GM12892 (cell line): ENCODE results near the gene CACNB4.
"Not testable (repeated sequence)": the region's sequence is repeated elsewhere in the genome, so short reads cannot be mapped to it uniquely, and the experiment has no call there.

Experiments used
- DNase-seq: peaks from one replicate; pipeline ENCODE4 v3.0.0; 2011; ENCODE audit not compliant: insufficient read length
- FAIRE-seq: peaks from 2 replicates; lab custom pipeline; 2011; peaks lifted over from hg19 to GRCh38; lab: Jason Lieb, UNC
- POLR2A ChIP-seq: IDR thresholded peaks from 2 replicates; pipeline ENCODE4 v1.6.1; 2011; ENCODE audit warnings: low read depth, low read length, control low read depth
- POLR2AphosphoS5 ChIP-seq: IDR thresholded peaks from 2 replicates; pipeline ENCODE4 v1.6.1; 2011; ENCODE audit warnings: low read depth, low read length, control low read depth
- TAF1 ChIP-seq: IDR thresholded peaks from 2 replicates; pipeline ENCODE4 v1.6.1; 2011; ENCODE audit warnings: low read depth, mild to moderate bottlenecking, control low read depth, low read length, borderline replicate concordance

CACNB4 gene

DNA sequence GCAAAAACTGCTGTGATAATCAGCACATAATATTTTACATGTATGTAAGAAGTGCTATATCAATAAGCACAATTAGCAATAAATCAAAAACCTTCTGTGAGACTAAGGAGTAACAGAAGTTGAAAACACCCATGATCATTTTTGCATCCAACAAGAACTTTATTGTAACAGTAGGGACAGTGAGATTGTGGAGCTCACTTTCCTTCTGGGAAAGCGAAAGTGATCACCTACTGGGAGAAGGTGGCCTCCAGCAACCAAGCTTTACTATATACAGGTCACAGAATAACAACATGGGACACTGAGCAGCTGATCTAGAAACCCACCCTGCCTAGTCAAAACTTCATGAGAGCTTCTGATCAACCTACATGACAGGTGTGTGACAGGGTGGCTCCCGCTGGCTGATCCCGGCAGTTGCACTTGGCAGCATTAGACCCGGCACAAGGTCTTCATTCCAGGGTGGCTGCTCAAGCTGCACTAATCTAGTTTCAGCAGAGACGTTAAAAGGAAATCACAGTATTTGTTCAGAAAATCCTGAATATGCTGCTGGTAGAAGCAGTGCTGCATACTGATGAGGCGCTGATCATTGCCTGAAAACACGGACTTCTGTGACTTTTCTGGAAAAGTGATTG is 207.2 kb downstream of the CACNB4 start:
- DNase-seq (no peak), FAIRE-seq (no peak)

DNA sequence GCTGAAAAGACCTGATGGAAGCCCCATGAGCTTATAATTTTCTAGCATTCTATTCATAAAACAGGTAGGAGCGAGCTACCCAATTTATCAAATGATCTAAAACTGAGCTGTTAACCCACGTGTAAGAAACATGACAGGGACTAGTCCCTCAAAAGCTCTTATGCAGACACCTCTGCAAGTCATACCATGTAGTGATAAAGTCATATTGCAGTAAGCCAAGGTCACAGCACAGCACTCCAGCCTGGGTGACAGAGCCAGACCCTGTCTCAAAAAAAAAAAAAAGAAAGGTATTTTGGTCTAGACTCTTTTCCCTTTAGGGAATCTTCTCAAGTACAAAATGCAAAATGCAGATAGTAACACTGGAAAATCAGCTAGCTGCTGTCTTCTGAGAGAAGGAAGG is 211.7 kb downstream of the CACNB4 start:
- DNase-seq (no peak), FAIRE-seq (no peak)
- no peak for TF ChIP-seq TAF1
- no peak for TF ChIP-seq POLR2AphosphoS5
- TF ChIP-seq POLR2A, result no peak

More for the DNA sequence above, 207.2 kb downstream of the CACNB4 start:
- TF ChIP-seq POLR2AphosphoS5 (no peak), POLR2A (no peak)

DNA sequence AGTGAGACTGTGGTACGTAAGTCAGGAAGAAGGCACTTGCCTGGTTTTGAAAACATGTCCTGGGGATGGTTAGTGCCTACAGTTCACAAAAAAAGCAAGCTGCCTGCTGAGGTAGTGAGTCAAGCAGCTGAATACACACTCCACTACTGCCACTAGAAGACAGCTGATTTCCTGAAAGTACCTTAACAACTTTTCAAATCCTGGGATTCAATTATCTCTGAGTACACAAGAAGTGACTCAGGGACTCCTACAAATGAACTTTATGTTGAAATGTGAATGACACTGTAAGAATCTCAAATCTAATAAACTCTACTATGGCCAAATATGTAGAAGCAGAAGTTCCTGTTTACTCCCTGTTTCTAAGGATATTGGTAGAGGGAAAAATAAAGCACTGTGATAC is 212.6 kb downstream of the CACNB4 start:
- no peak for TF ChIP-seq POLR2A
- no peak for TF ChIP-seq TAF1
- FAIRE-seq (no peak), DNase-seq (no peak)

DNA sequence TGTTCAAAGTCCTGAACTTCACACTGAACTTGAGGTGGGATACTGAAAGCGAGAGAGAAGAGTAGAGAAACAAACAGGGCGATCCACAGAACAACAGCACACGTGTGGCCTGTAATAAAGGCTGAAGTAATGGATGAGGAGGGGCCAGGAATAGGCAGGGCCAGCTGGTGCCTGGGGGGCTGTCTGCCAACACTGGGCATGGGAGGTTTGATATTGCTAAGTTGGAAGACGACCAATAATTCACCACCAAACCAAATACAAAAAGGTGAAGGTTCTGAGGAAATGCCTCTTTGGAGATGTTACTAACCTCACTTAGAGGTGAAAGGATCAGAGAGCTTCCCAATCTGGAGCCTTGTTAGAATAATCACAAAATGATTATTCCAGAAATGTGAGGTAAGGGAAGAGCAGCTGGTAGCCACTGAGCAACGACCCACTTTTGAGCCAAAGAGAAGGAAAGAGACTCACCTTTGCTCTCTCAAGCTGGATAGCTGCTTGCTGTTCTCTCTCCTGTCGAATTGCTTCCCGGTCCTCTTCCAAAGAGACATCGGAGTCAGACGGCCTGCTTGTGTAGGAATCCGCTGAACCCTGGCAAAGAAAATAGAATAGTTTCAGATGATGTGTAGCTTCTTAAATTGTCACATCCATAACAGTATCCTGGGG is 215.9 kb downstream of the CACNB4 start:
- FAIRE-seq, result no peak

DNA sequence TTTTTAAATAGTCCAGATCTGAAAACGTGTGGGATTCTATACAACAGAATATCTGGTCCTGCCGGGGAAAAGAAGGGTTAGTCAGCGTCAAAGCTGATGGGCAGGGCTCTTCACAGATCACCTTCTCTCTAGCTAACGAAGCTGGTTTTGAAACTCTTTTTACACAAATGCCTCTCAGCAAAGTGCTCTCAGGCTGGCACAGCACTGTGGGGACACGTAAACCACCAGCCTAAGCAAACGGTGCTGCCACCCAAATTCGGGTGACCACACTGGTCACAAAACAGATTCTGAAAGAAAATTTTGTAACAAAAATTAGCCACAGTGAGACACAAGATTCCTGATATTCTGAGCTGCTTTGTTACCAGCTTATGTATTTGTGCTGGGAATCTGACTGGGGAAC is 217.5 kb downstream of the CACNB4 start:
- TF ChIP-seq TAF1, result no peak
- TF ChIP-seq POLR2A, result no peak
- no peak for TF ChIP-seq POLR2AphosphoS5
- DNase-seq (no peak), FAIRE-seq (no peak)

More for the DNA sequence above, 215.9 kb downstream of the CACNB4 start:
- DNase-seq, result no peak
- TF ChIP-seq POLR2AphosphoS5, result no peak
- TF ChIP-seq TAF1, result no peak
- no peak for TF ChIP-seq POLR2A

DNA sequence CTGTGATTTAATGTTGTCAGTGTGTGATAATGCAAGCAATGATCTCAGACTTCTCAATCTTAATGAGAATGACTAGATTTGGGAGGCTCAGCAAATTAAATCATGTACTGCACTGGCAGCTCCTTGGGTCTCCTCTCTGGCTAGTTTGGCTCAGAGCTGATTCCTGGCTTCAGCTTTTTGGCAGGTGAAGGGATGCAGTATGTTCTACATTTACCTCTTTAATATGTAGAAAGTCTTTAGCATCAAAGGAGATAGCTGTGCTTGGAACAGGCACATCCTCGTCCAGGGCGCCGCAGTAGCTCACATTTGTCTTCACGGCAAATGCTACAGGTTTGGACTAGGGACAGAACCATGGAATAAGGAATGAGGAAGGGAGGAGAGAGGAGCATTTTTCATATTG is 218.3 kb downstream of the CACNB4 start:
- TF ChIP-seq POLR2A (no peak), POLR2AphosphoS5 (no peak)

DNA sequence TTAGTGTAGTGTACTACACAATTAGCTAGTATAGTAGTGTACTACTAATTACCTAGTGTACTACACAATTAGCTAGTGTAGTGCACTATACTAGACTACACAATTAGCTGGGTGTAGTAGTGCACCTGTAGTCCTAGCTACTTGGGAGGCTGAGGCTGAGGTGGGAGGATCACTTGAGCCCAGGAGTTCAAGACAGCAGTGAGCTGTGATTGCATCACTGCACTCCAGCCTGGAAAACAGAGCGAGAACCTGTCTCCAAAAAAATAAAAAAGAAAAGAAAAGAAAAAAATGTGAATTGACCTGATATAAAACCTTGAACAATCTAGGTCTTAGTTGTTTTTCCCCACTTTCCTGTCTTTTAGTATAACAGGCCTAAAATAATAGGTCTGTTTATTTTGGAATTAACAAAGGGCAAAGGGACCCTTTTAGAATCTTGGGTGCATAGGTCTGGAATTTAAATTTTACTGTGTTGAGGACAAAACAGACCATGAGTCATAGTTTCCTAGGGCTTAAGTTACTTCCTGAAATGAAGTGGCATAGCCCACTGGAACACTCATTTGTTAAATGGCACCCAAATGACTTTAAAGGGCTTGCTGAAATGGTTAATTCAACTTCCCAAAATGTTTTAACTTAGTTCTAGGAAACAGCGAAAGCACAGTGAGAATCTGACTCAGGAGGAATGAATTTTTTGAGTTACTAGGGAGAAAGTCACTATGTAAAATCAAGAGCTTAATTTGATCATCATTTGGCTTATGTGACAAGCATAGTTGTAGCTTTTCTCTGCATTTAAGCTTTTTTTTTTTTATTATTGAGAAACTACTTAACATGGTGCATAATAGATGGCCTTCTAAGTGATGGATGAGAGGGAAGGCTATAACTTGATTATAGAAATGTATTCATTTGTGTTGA is 219.9 kb downstream of the CACNB4 start:
- FAIRE-seq (no peak), DNase-seq (peak; percentile 5)
- TF ChIP-seq POLR2AphosphoS5, result no peak
- TF ChIP-seq TAF1, result no peak
- no peak for TF ChIP-seq POLR2A

More for the DNA sequence above, 218.3 kb downstream of the CACNB4 start:
- DNase-seq (no peak), FAIRE-seq (no peak)

DNA sequence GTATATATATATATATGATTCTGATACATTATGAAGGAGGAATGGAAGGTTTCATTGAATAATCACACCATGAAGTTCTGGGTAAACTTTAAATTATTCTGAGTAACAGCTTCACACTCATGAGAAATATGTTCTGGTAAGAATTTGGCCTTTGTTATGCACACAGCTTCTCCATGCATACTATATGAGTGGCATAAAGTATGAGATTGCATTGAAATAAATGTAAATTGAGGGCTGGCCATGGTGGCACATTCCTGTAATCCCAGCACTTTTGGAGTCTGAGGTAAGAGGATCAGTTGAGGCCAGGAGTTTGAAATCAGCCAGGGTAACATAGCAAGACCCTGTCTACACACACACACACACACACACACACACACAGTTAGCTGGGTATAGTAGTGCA is 220.6 kb downstream of the CACNB4 start:
- FAIRE-seq (no peak), DNase-seq (no peak)
- TF ChIP-seq TAF1, result no peak
- no peak for TF ChIP-seq POLR2A
- TF ChIP-seq POLR2AphosphoS5, result no peak

DNA sequence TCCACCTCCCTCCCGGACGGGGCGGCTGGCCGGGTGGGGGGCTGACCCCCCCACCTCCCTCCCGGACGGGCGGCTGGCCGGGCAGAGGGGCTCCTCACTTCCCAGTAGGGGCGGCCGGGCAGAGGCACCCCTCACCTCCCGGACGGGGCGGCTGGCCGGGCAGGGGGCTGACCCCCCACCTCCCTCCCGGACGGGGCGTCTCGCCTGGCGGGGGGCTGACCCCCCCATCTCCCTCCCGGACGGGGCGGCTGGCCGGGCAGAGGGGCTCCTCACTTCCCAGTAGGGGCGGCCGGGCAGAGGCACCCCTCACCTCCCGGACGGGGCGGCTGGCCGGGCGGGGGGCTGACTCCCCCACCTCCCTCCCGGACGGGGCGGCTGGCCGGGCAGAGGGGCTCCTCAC is 223.2 kb downstream of the CACNB4 start:
- not testable (repeated sequence) for DNase-seq, FAIRE-seq

DNA sequence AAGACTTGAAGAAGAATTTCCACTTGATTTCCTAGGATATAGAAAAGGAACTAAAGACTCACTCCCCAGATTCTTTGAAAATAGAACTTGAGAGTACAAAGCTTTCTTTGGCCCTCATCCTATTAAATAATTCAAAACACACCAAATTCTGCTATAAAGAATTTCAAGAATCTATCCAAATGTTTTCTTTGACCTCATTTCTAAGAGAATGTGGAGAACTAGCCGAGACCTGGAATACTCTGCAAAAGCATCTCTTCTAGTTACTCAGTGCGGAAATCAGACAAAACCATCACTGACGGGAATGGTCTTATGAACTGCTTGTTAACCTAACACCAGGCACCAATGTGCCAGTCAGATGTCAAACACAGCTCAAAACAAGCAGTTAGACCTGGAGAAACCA is 226.4 kb downstream of the CACNB4 start:
- FAIRE-seq (no peak), DNase-seq (no peak)
- TF ChIP-seq TAF1 (no peak), POLR2A (no peak), POLR2AphosphoS5 (no peak)

DNA sequence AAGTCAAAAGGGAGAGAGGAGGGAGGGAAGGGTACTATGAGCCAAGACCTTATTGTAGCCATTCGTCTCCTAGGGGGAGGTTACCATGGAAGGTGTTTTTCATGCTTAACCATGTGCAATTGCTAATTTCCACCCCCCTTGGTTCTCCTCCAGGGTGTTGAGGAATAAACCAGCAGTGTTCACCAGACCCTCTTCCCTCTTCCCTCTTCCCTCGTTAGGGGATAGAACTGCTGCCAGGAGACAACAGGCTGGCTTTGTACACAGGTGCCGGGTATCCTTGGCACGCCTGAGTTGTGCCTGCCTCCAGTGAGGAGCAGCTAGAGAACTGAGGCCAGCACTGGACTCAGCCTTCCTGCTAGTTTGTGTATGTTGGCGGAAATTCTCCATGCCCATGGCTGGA is 229.6 kb downstream of the CACNB4 start:
- no peak for TF ChIP-seq POLR2A
- TF ChIP-seq POLR2AphosphoS5, result no peak
- no peak for TF ChIP-seq TAF1
- DNase-seq (no peak), FAIRE-seq (no peak)

DNA sequence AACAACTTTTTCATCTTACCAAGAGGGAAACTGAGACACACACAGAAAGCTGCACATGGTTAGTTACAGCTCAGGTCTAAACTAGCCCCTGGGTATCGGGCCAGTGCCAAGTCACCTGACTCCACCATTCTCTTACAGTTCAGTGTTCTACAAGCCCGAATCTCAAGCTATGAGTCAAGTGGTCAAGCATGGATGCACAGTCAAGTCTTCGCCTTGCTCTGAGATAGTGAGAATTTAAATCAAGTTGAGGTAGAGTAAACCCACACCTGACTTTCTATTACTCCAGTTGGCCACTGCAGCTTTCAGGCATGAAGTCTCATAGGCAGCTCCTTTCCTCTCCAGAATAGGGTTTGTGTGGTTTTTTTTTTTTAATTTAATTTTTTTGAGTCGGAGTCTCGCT is 236.1 kb downstream of the CACNB4 start:
- peak; percentile 42 for DNase-seq
- FAIRE-seq, result peak; percentile 99
- TF ChIP-seq TAF1 (no peak), POLR2AphosphoS5 (no peak), POLR2A (no peak)
